ENCODE data around the gene MXD4.
"Not testable (repeated sequence)": the region's sequence is repeated elsewhere in the genome, so short reads cannot be mapped to it uniquely, and the experiment has no call there.

Gene MXD4

GRCh38 chr4:2249526-2250356 is 12.2 kb downstream of the MXD4 start:
- no peak for DNase-seq

GRCh38 chr4:2248821-2249261 is 13.1 kb downstream of the MXD4 start:
- DNase-seq: no peak

- no peak for DNase-seq
Measured at GRCh38 chr4:2248044-2248780, 13.7 kb downstream of the MXD4 start.

- DNase-seq: no peak
Measured at GRCh38 chr4:2247128-2248043, 14.5 kb downstream of the MXD4 start.

- DNase-seq: no peak
Measured at GRCh38 chr4:2246384-2247127, 15.4 kb downstream of the MXD4 start.

- DNase-seq: no peak
Measured at GRCh38 chr4:2245787-2246275, 16.1 kb downstream of the MXD4 start.

- no peak for DNase-seq
Measured at GRCh38 chr4:2245057-2245786, 16.7 kb downstream of the MXD4 start.

- no peak for DNase-seq
Measured at GRCh38 chr4:2243681-2244380, 18.1 kb downstream of the MXD4 start.

GRCh38 chr4:2241410-2242353 is 20.2 kb downstream of the MXD4 start, which contains the start of the genes HAUS3 and POLN:
Gene HAUS3, minus strand, starts transcription at chr4:2242121. Its CDS starts 1,175 bp downstream, at chr4:2240946.
Gene POLN, minus strand, starts transcription at chr4:2242121. Its CDS starts 12,890 bp downstream, at chr4:2229231.
- DNase-seq: peak; percentile 99

- DNase-seq: no peak
Measured at GRCh38 chr4:2241003-2241402, 20.9 kb downstream of the MXD4 start.

GRCh38 chr4:2236944-2237666 is 24.8 kb downstream of the MXD4 start:
- no peak for DNase-seq

- no peak for DNase-seq
Measured at GRCh38 chr4:2231082-2231481, 30.8 kb downstream of the MXD4 start.

GRCh38 chr4:2226261-2226660 is 35.6 kb downstream of the MXD4 start:
- DNase-seq: no peak

- no peak for DNase-seq
Measured at GRCh38 chr4:2222838-2223237, 39.1 kb downstream of the MXD4 start.

- not testable (repeated sequence) for DNase-seq
Measured at GRCh38 chr4:2221378-2221777, 40.5 kb downstream of the MXD4 start.

GRCh38 chr4:2220016-2220630 is 41.8 kb downstream of the MXD4 start:
- DNase-seq: peak; percentile 83

- no peak for DNase-seq
Measured at GRCh38 chr4:2219233-2219760, 42.6 kb downstream of the MXD4 start.

GRCh38 chr4:2218436-2218835 is 43.5 kb downstream of the MXD4 start:
- no peak for DNase-seq
